ENCODE results near the gene USP5.
"Not testable (repeated sequence)": the region's sequence is repeated elsewhere in the genome, so short reads cannot be mapped to it uniquely, and the experiment has no call there.

Gene USP5

GRCh38 chr12:6888794-6889193, 36.8 kb downstream of the USP5 start:
- DNase-seq (ENCODE audit: low spot score), result not testable (repeated sequence)

GRCh38 chr12:6889775-6890573, 38.0 kb downstream of the USP5 start:
- DNase-seq (ENCODE audit: low spot score), result not testable (repeated sequence)

- peak; percentile 96 for DNase-seq (ENCODE audit: low spot score)
Measured at GRCh38 chr12:6890789-6891645, 39.1 kb downstream of the USP5 start.

- no peak for DNase-seq (ENCODE audit: low spot score)
Measured at GRCh38 chr12:6891646-6892001, 39.7 kb downstream of the USP5 start.

- DNase-seq (ENCODE audit: low spot score), result not testable (repeated sequence)
Measured at GRCh38 chr12:6892683-6893082, 40.7 kb downstream of the USP5 start.

- no peak for DNase-seq (ENCODE audit: low spot score)
Measured at GRCh38 chr12:6894321-6894720, 42.4 kb downstream of the USP5 start.

- no peak for DNase-seq (ENCODE audit: low spot score)
Measured at GRCh38 chr12:6896846-6897435, 45.0 kb downstream of the USP5 start.

GRCh38 chr12:6899427-6899826, 47.5 kb downstream of the USP5 start:
- DNase-seq (ENCODE audit: low spot score), result no peak

GRCh38 chr12:6899837-6900519, 48.0 kb downstream of the USP5 start:
- DNase-seq (ENCODE audit: low spot score), result peak; percentile 29

GRCh38 chr12:6902448-6902847, 50.5 kb downstream of the USP5 start:
- no peak for DNase-seq (ENCODE audit: low spot score)

- DNase-seq (ENCODE audit: low spot score), result no peak
Measured at GRCh38 chr12:6903722-6904121, 51.8 kb downstream of the USP5 start.

GRCh38 chr12:6904280-6905276, 52.6 kb downstream of the USP5 start, which contains the start of gene LRRC23:
Gene LRRC23, plus strand, starts transcription at chr12:6904822. Its CDS starts 812 bp downstream, at chr12:6905634.
- DNase-seq (ENCODE audit: low spot score), result peak; percentile 92

- DNase-seq (ENCODE audit: low spot score), result no peak
Measured at GRCh38 chr12:6905414-6906040, 53.6 kb downstream of the USP5 start.

- not testable (repeated sequence) for DNase-seq (ENCODE audit: low spot score)
Measured at GRCh38 chr12:6908141-6908540, 56.2 kb downstream of the USP5 start.

GRCh38 chr12:6909421-6910145, 57.6 kb downstream of the USP5 start:
- DNase-seq (ENCODE audit: low spot score), result no peak

- DNase-seq (ENCODE audit: low spot score), result no peak
Measured at GRCh38 chr12:6912164-6912935, 60.4 kb downstream of the USP5 start.

GRCh38 chr12:6914246-6914946, 62.4 kb downstream of the USP5 start, which contains the start of gene ENO2:
Gene ENO2, plus strand, starts transcription at chr12:6914580. Its CDS starts 1,253 bp downstream, at chr12:6915833.
- no peak for DNase-seq (ENCODE audit: low spot score)
